WTC11 (cell line): Measurements from ENCODE around the gene VIM. TPM values are rescaled to one million over a fixed set of nuclear protein-coding genes. Genes with fewer than 3 reads are reported as not detected.

Experiments used
- ATAC-seq: fragments of 200-7000 bp; cut with Tn5 transposase; 2 replicates; pipeline ENCODE4 v1.10.0; 2021; ENCODE audit warnings: mild to moderate bottlenecking, moderate library complexity
- CTCF ChIA-PET: fragments of 300-600 bp; sonication (Branson Sonifier 250); formaldehyde crosslinking; loops from one replicate; lab custom pipeline; 2021; ENCODE audit warnings: antibody characterized with exemption; lab: Charles Lee
- POLR2A ChIA-PET: fragments of 350-600 bp; sonication (Branson Sonifier 250); formaldehyde crosslinking; loops from one replicate; lab custom pipeline; 2021; ENCODE audit warnings: antibody characterized with exemption; lab: Charles Lee
- DNase-seq: peaks from one replicate; pipeline ENCODE4 v3.0.0; 2021; ENCODE audit warnings: low spot score
- H3K27ac Mint-ChIP-seq: 2 replicates; pipeline ENCODE4 v1.8.0; 2021; ENCODE audit warnings: mixed read lengths
- H3K27me3 Mint-ChIP-seq: 2 replicates; pipeline ENCODE4 v1.8.0; 2021; ENCODE audit warnings: low read depth, mild to moderate bottlenecking, moderate library complexity, mixed read lengths
- H3K36me3 Mint-ChIP-seq: 2 replicates; pipeline ENCODE4 v1.8.0; 2021; ENCODE audit warnings: mixed read lengths
- H3K4me1 Mint-ChIP-seq: 2 replicates; pipeline ENCODE4 v1.8.0; 2022; ENCODE audit warnings: mixed read lengths
- H3K4me3 Mint-ChIP-seq: 2 replicates; pipeline ENCODE4 v1.8.0; 2021; ENCODE audit warnings: mild to moderate bottlenecking, moderate library complexity, mixed read lengths
- H3K9me3 Mint-ChIP-seq: 2 replicates; pipeline ENCODE4 v1.8.0; 2021; ENCODE audit warnings: mixed read lengths
- ATF1 ChIP-seq: sonication (generic); formaldehyde crosslinking; IDR thresholded peaks from 2 replicates; pipeline ENCODE4 v1.8.1; 2023; ENCODE audit warnings: mild to moderate bottlenecking, moderate library complexity, missing genetic modification reagents
- CREB1 ChIP-seq: sonication (generic); formaldehyde crosslinking; IDR thresholded peaks from 2 replicates; pipeline ENCODE4 v1.8.0; 2023; ENCODE audit warnings: mild to moderate bottlenecking, missing genetic modification reagents
- ESRRA ChIP-seq: sonication (generic); formaldehyde crosslinking; IDR thresholded peaks from 2 replicates; pipeline ENCODE4 v1.8.1; 2022; ENCODE audit warnings: mild to moderate bottlenecking, missing genetic modification reagents, borderline replicate concordance
- FOXJ3 ChIP-seq: sonication (generic); formaldehyde crosslinking; IDR thresholded peaks from 2 replicates; pipeline ENCODE4 v1.9.0; 2021; ENCODE audit warnings: missing genetic modification reagents, mild to moderate bottlenecking, borderline replicate concordance
- GRHL2 ChIP-seq: fragments of 250-450 bp; sonication (Bioruptor Pico); IDR thresholded peaks from 2 replicates; pipeline ENCODE4 v1.8.0; 2022; ENCODE audit warnings: mild to moderate bottlenecking, moderate library complexity; ENCODE audit not compliant: insufficient replicate concordance, severe bottlenecking
- GTF2I ChIP-seq: fragments of 250-450 bp; sonication (Bioruptor Pico); conservative IDR thresholded peaks from 2 replicates; pipeline ENCODE4 v1.4.0; 2021; ENCODE audit warnings: mild to moderate bottlenecking
- JUN ChIP-seq: sonication (generic); formaldehyde crosslinking; IDR thresholded peaks from 2 replicates; pipeline ENCODE4 v1.8.0; 2023; ENCODE audit warnings: mild to moderate bottlenecking, missing genetic modification reagents
- MXD4 ChIP-seq: fragments of 250-450 bp; sonication (Bioruptor Pico); IDR thresholded peaks from 2 replicates; pipeline ENCODE4 v1.8.0; 2021; ENCODE audit warnings: mild to moderate bottlenecking, moderate library complexity, borderline replicate concordance
- NR3C1 ChIP-seq: sonication (generic); formaldehyde crosslinking; conservative IDR thresholded peaks from 2 replicates; pipeline ENCODE4 v1.8.1; 2023; ENCODE audit warnings: low read depth, mild to moderate bottlenecking, missing genetic modification reagents
- PRRX2 ChIP-seq: fragments of 250-450 bp; sonication (Bioruptor Pico); IDR thresholded peaks from 2 replicates; pipeline ENCODE4 v1.8.0; 2021; ENCODE audit warnings: mild to moderate bottlenecking
- SMAD3 ChIP-seq: sonication (generic); formaldehyde crosslinking; IDR thresholded peaks from 2 replicates; pipeline ENCODE4 v1.8.0; 2022; ENCODE audit warnings: missing genetic modification reagents, mild to moderate bottlenecking, borderline replicate concordance
- SMAD4 ChIP-seq: sonication (generic); formaldehyde crosslinking; IDR thresholded peaks from 2 replicates; pipeline ENCODE4 v1.8.0; 2022; ENCODE audit warnings: mild to moderate bottlenecking, missing genetic modification reagents
- SOX15 ChIP-seq: fragments of 250-450 bp; sonication (Bioruptor Pico); IDR thresholded peaks from 2 replicates; pipeline ENCODE4 v1.9.0; 2021; ENCODE audit warnings: mild to moderate bottlenecking
- SP1 ChIP-seq: sonication (generic); formaldehyde crosslinking; conservative IDR thresholded peaks from 2 replicates; pipeline ENCODE4 v1.8.1; 2022; ENCODE audit warnings: missing genetic modification reagents
- ZNF317 ChIP-seq: sonication (generic); formaldehyde crosslinking; IDR thresholded peaks from 2 replicates; pipeline ENCODE4 v1.8.1; 2023; ENCODE audit warnings: low read depth, mild to moderate bottlenecking, moderate library complexity, missing genetic modification reagents, borderline replicate concordance
- ZNF396 ChIP-seq: fragments of 250-450 bp; sonication (Bioruptor Pico); IDR thresholded peaks from 2 replicates; pipeline ENCODE4 v1.8.0; 2021; ENCODE audit warnings: mild to moderate bottlenecking, moderate library complexity, borderline replicate concordance
- ZNF423 ChIP-seq: fragments of 250-450 bp; sonication (Bioruptor Pico); IDR thresholded peaks from 2 replicates; pipeline ENCODE4 v2.1.2; 2022; ENCODE audit warnings: mild to moderate bottlenecking, moderate library complexity
- ZNF671 ChIP-seq: fragments of 250-450 bp; sonication (Bioruptor Pico); IDR thresholded peaks from 2 replicates; pipeline ENCODE4 v1.8.0; 2021; ENCODE audit warnings: mild to moderate bottlenecking
- total RNA-seq: library from RNA; stranded (reverse); gene quantifications from 3 replicates; pipeline ENCODE4 v1.2.3, GENCODE V29; 2021
- TF ChIP-seq, protein P1 (sequence below): sonication (generic); formaldehyde crosslinking; IDR thresholded peaks from 2 replicates; pipeline ENCODE4 v1.8.0; 2023; ENCODE audit warnings: mild to moderate bottlenecking, missing genetic modification reagents
- TF ChIP-seq, protein P2 (sequence below): fragments of 250-450 bp; sonication (Bioruptor Pico); IDR thresholded peaks from 2 replicates; pipeline ENCODE4 v1.9.0; 2021; ENCODE audit warnings: moderate library complexity, mild to moderate bottlenecking, inconsistent platforms, borderline replicate concordance
- TF ChIP-seq, protein P3 (sequence below): sonication (generic); formaldehyde crosslinking; IDR thresholded peaks from 2 replicates; pipeline ENCODE4 v1.8.1; 2023; ENCODE audit warnings: mild to moderate bottlenecking, moderate library complexity, missing genetic modification reagents
- TF ChIP-seq, protein P4 (sequence below): sonication (generic); formaldehyde crosslinking; IDR thresholded peaks from 2 replicates; pipeline ENCODE4 v1.8.1; 2023; ENCODE audit warnings: mild to moderate bottlenecking, missing genetic modification reagents, moderate library complexity
- TF ChIP-seq, protein P5 (sequence below): sonication (generic); formaldehyde crosslinking; IDR thresholded peaks from 2 replicates; pipeline ENCODE4 v1.8.1; 2023; ENCODE audit warnings: mild to moderate bottlenecking, missing genetic modification reagents, moderate library complexity
- TF ChIP-seq, protein P6 (sequence below): sonication (generic); formaldehyde crosslinking; IDR thresholded peaks from 2 replicates; pipeline ENCODE4 v1.8.0; 2022; ENCODE audit warnings: mild to moderate bottlenecking, missing genetic modification reagents
- TF ChIP-seq, protein P7 (sequence below): sonication (generic); formaldehyde crosslinking; IDR thresholded peaks from 2 replicates; pipeline ENCODE4 v1.8.0; 2023; ENCODE audit warnings: missing genetic modification reagents
- TF ChIP-seq, protein P8 (sequence below): sonication (generic); formaldehyde crosslinking; conservative IDR thresholded peaks from 2 replicates; pipeline ENCODE4 v1.8.1; 2022; ENCODE audit warnings: mild to moderate bottlenecking, missing genetic modification reagents

VIM gene
- total RNA-seq, 1 experiment from 2014 or later: 74.1 TPM

DNA sequence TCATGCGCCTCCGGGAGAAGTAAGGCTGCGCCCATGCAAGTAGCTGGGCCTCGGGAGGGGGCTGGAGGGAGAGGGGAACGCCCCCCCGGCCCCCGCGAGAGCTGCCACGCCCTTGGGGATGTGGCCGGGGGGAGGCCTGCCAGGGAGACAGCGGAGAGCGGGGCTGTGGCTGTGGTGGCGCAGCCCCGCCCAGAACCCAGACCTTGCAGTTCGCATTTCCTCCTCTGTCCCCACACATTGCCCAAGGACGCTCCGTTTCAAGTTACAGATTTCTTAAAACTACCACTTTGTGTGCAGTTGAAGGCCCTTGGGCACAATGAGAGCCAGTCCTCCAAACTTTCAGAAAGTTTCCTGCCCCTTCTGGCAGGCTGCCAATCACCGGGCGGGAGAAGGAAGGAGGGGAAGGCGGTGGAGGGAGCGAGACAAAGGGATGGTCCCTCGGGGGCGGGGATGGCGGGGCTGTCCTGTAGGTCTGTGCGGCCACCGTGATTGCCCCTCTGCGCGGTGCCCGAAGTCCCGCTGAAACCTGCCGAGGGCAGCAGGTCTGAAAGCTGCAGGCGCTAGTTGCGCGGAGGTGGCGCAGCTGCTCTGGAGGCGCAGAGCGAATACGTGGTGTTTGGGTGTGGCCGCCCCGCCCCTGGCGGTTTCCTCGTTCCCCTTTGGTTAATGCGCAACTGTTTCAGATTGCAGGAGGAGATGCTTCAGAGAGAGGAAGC is 2.1 kb downstream of the VIM start (continued):
- no peak for TF ChIP-seq GTF2I (CRISPR knock-in tag)
- TF ChIP-seq FOXJ3 (CRISPR knock-in tag): no peak
- TF ChIP-seq ATF1: no peak
- no peak for TF ChIP-seq ZNF423 (CRISPR knock-in tag)
- TF ChIP-seq, protein P1, sequence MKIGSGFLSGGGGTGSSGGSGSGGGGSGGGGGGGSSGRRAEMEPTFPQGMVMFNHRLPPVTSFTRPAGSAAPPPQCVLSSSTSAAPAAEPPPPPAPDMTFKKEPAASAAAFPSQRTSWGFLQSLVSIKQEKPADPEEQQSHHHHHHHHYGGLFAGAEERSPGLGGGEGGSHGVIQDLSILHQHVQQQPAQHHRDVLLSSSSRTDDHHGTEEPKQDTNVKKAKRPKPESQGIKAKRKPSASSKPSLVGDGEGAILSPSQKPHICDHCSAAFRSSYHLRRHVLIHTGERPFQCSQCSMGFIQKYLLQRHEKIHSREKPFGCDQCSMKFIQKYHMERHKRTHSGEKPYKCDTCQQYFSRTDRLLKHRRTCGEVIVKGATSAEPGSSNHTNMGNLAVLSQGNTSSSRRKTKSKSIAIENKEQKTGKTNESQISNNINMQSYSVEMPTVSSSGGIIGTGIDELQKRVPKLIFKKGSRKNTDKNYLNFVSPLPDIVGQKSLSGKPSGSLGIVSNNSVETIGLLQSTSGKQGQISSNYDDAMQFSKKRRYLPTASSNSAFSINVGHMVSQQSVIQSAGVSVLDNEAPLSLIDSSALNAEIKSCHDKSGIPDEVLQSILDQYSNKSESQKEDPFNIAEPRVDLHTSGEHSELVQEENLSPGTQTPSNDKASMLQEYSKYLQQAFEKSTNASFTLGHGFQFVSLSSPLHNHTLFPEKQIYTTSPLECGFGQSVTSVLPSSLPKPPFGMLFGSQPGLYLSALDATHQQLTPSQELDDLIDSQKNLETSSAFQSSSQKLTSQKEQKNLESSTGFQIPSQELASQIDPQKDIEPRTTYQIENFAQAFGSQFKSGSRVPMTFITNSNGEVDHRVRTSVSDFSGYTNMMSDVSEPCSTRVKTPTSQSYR (CRISPR knock-in tag): no peak
- TF ChIP-seq, protein P2, sequence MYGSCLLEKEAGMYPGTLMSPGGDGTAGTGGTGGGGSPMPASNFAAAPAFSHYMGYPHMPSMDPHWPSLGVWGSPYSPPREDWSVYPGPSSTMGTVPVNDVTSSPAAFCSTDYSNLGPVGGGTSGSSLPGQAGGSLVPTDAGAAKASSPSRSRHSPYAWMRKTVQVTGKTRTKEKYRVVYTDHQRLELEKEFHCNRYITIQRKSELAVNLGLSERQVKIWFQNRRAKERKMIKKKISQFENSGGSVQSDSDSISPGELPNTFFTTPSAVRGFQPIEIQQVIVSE (CRISPR knock-in tag): no peak
- no peak for TF ChIP-seq ESRRA
- TF ChIP-seq JUN: no peak
- TF ChIP-seq ZNF396 (CRISPR knock-in tag): no peak
- no peak for TF ChIP-seq SOX15 (CRISPR knock-in tag)
- TF ChIP-seq, protein P3, sequence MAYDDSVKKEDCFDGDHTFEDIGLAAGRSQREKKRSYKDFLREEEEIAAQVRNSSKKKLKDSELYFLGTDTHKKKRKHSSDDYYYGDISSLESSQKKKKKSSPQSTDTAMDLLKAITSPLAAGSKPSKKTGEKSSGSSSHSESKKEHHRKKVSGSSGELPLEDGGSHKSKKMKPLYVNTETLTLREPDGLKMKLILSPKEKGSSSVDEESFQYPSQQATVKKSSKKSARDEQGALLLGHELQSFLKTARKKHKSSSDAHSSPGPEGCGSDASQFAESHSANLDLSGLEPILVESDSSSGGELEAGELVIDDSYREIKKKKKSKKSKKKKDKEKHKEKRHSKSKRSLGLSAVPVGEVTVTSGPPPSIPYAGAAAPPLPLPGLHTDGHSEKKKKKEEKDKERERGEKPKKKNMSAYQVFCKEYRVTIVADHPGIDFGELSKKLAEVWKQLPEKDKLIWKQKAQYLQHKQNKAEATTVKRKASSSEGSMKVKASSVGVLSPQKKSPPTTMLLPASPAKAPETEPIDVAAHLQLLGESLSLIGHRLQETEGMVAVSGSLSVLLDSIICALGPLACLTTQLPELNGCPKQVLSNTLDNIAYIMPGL: peak; percentile 56; the same call in 1 of the 2 replicates
- TF ChIP-seq SP1: peak; percentile 53
- TF ChIP-seq NR3C1: no peak
- TF ChIP-seq SMAD4 (CRISPR knock-in tag): no peak
- no peak for TF ChIP-seq PRRX2 (CRISPR knock-in tag)
- TF ChIP-seq ZNF317 (CRISPR knock-in tag): no peak

DNA sequence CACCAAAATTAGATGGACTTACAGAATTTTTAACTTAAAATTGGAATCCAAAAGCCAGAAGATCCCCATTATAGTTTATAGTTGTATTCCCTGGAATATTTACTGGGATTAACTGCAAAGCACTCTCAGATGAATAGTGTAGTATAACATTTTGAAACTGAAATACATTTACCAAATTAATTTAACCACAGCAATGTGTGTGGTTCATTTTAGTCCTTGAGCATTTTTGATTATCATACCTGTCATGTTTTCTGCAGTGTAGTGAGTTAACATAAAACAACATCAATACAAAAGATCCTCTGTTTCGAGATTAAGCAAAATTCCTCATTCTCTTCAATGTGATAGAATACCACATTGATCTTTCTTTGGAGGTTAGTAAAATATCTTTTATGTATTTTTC is 3.7 kb downstream of the VIM start:
- Mint-ChIP-seq H3K27ac (no peak overlapping the region), H3K27me3 (peaks cover 38% of the 10 kb centered on the region), H3K4me3 (no peak overlapping the region), H3K9me3 (no peaks in the 10 kb centered on the region), H3K4me1 (peaks cover 21% of the 10 kb centered on the region)
- DNase-seq (no peak), ATAC-seq (no peak)
- CTCF ChIA-PET: interaction anchor here (1.6 kb wide), 1 partner anchor 340 kb away, joined by 4 read pairs; no protein-coding TSS in a partner anchor
- no peak for TF ChIP-seq SMAD3 (CRISPR knock-in tag)
- TF ChIP-seq, protein P4, sequence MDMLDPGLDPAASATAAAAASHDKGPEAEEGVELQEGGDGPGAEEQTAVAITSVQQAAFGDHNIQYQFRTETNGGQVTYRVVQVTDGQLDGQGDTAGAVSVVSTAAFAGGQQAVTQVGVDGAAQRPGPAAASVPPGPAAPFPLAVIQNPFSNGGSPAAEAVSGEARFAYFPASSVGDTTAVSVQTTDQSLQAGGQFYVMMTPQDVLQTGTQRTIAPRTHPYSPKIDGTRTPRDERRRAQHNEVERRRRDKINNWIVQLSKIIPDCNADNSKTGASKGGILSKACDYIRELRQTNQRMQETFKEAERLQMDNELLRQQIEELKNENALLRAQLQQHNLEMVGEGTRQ (CRISPR knock-in tag): no peak
- no peak for TF ChIP-seq ZNF671 (CRISPR knock-in tag)
- TF ChIP-seq CREB1: no peak
- TF ChIP-seq, protein P5, sequence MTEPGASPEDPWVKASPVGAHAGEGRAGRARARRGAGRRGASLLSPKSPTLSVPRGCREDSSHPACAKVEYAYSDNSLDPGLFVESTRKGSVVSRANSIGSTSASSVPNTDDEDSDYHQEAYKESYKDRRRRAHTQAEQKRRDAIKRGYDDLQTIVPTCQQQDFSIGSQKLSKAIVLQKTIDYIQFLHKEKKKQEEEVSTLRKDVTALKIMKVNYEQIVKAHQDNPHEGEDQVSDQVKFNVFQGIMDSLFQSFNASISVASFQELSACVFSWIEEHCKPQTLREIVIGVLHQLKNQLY: no peak
- TF ChIP-seq, protein P6, sequence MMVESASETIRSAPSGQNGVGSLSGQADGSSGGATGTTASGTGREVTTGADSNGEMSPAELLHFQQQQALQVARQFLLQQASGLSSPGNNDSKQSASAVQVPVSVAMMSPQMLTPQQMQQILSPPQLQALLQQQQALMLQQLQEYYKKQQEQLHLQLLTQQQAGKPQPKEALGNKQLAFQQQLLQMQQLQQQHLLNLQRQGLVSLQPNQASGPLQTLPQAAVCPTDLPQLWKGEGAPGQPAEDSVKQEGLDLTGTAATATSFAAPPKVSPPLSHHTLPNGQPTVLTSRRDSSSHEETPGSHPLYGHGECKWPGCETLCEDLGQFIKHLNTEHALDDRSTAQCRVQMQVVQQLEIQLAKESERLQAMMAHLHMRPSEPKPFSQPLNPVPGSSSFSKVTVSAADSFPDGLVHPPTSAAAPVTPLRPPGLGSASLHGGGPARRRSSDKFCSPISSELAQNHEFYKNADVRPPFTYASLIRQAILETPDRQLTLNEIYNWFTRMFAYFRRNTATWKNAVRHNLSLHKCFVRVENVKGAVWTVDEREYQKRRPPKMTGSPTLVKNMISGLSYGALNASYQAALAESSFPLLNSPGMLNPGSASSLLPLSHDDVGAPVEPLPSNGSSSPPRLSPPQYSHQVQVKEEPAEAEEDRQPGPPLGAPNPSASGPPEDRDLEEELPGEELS (CRISPR knock-in tag): no peak
- no peak for TF ChIP-seq ATF1
- TF ChIP-seq, protein P7, sequence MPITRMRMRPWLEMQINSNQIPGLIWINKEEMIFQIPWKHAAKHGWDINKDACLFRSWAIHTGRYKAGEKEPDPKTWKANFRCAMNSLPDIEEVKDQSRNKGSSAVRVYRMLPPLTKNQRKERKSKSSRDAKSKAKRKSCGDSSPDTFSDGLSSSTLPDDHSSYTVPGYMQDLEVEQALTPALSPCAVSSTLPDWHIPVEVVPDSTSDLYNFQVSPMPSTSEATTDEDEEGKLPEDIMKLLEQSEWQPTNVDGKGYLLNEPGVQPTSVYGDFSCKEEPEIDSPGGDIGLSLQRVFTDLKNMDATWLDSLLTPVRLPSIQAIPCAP (CRISPR knock-in tag): no peak
- no peak for TF ChIP-seq MXD4 (CRISPR knock-in tag)
- TF ChIP-seq, protein P8, sequence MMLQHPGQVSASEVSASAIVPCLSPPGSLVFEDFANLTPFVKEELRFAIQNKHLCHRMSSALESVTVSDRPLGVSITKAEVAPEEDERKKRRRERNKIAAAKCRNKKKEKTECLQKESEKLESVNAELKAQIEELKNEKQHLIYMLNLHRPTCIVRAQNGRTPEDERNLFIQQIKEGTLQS (CRISPR knock-in tag): no peak
- no peak for TF ChIP-seq GRHL2 (CRISPR knock-in tag)
- no peak for TF ChIP-seq NR3C1
- TF ChIP-seq PRRX2 (CRISPR knock-in tag): no peak
- no peak for TF ChIP-seq SOX15 (CRISPR knock-in tag)
- TF ChIP-seq, all 79 proteins: peak for 0
- POLR2A ChIA-PET: no interaction called here
- peaks cover 29% of the 10 kb centered on the region for H3K36me3 Mint-ChIP-seq
